HG02678 (cell line): ENCODE results near the gene VILL.

ENCODE experiments used
- ATAC-seq: cut with Tn5 transposase; IDR thresholded peaks from one replicate; pipeline ENCODE4 v1.9.1; 2021; ENCODE audit warnings: mild to moderate bottlenecking, moderate library complexity; ENCODE audit not compliant: unreplicated experiment

The VILL gene

GRCh38 chr3:37990527-37990926 lies at the start of gene VILL:
Gene VILL, plus strand, starts transcription at chr3:37990786. Its CDS starts 2,887 bp downstream, at chr3:37993673.
- ATAC-seq, result no peak

GRCh38 chr3:37941608-37942508 lies 48.7 kb upstream of the VILL start:
- no peak for ATAC-seq

DNA sequence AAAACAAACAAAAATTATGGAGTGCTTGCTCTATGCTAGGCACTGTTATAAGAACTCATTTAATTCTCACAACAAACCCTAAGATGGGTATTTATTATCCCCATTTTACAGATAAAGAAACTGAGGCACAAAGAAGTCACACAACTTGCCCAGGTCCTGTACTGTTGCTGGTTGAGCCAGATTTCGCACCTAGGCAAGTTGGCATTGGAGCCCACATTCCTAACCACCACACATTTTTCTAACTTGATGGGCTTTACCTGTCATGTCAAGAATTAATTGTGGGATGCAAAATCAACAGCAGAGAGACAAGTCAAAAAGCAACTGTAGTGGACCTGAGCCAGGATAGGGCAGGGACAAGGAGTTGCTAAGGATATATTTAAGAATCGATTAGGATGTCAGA lies 47.9 kb upstream of the VILL start:
- ATAC-seq, result no peak

- no peak for ATAC-seq
Measured at GRCh38 chr3:37943126-37943525, 47.5 kb upstream of the VILL start.

DNA sequence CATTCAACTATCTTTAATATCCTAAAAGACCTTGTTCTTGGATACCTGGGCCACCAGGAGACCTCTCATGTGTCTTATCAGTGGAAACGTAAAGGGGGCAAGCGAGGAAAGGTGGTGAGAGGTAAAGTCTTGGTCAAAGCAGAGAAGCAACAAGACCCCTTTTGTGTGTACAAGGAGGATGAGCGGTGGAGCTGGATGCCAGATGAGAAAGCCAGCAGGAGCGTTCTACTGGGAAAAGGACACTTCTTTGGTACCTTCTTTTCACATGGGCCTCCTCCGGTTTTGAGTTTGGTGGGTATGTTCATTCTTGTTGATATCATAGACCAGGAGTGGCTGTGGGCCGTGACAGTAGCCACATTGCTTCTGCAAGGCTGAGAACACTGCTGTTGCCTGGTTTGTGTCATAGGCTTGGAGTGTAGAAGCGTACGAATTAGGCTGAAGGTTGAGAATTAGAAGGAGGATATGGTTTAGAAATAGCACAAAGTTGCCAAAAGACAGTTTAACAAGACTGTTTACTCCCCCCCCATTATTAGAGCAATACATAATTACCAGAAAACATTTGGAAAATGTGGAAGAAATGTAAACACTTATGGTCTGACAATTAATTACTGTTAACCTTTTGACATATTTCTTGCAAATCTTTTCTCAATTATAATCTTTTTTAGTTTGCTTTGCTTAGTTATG lies 46.8 kb upstream of the VILL start:
- ATAC-seq, result no peak

- ATAC-seq, result no peak
Measured at GRCh38 chr3:37944391-37944842, 46.2 kb upstream of the VILL start.

GRCh38 chr3:37945156-37945806 lies 45.3 kb upstream of the VILL start:
- ATAC-seq, result no peak

GRCh38 chr3:37945807-37946530 lies 44.6 kb upstream of the VILL start:
- ATAC-seq, result no peak

GRCh38 chr3:37946531-37946889 lies 44.1 kb upstream of the VILL start:
- no peak for ATAC-seq

GRCh38 chr3:37949866-37950265 lies 40.7 kb upstream of the VILL start:
- ATAC-seq, result no peak

- no peak for ATAC-seq
Measured at GRCh38 chr3:37952564-37952963, 38.0 kb upstream of the VILL start.

GRCh38 chr3:37953226-37953625 lies 37.4 kb upstream of the VILL start:
- ATAC-seq, result no peak

DNA sequence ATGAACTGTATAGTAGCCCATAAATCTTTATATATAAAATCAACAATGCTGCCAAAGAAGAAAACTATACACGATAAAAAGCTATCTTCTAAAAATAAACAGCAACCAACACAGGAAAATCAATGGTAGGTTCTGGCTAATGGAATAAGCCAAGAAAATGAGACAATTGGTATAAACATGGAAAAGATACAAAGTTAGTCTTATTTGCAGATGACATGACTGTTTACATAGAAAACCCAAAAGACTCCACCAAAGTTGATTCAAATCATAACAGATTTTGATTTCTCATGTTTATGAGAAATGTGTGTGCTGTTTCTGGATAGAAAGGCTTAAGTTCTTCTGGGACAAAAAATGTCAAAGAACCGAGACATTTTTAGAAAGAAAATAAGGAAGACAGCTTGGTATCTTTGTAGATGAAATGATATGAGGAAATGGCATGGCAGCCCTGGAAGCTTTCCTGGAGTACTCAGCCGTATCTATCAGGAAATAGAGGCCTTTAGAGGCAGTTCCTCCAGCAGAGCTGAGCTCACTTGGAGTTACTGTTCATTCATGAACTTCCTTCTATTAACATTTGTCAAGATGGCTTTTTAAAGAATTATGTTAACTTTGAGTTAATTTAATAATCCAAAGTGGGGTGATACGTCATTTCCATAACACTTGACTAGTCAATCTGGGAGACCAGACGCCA lies 36.7 kb upstream of the VILL start:
- ATAC-seq, result no peak

- ATAC-seq, result no peak
Measured at GRCh38 chr3:37954881-37955280, 35.7 kb upstream of the VILL start.

DNA sequence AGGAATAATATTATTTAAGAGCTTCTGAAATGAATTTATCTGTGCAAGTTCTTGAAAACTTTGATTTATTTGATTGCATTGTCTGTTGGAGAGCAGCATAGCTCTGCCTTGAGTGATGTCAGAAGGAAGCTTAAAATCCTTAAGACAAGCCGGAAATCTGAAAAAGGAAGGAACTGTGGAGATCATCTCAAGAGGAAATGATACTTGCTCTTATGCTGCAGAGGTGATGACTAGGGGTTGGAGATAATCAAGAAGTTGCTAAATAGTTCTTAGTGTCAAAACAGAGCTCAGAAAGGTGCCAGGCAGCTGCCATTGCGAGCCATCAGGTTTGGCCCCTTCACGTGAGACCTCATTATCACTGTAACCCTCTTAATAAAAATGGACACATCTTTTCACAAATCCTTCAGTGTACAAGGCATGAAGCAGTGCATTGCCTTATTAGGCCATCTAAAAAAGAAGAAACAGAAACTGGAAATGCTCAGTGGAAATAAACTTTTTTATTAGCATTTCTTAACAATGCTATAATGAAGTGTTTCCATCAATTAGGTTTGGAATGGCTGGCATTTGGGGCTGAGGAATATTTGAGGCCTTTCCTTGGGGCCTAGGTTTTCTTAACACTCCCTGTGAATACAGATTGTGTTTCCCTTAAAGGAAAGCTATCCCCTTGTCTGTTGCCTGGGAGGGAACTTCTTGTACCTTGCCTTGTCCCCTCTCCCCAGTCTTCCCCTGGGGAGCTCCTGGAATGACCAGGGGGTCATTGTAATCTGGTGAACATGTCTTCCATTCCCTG lies 34.5 kb upstream of the VILL start:
- ATAC-seq, result no peak

- no peak for ATAC-seq
Measured at GRCh38 chr3:37956723-37957538, 33.7 kb upstream of the VILL start.

GRCh38 chr3:37957539-37957936 lies 33.0 kb upstream of the VILL start:
- no peak for ATAC-seq

- no peak for ATAC-seq
Measured at GRCh38 chr3:37961622-37962431, 28.8 kb upstream of the VILL start.
